Colon (tissue), 2 donors: ENCODE data around the gene RBBP7.

Experiments
- FAIRE-seq: peaks from 2 replicates; lab custom pipeline; 2012; peaks lifted over from hg19 to GRCh38; lab: Jason Lieb, UNC
- donor health status: control.
- donor health status: control.

The RBBP7 gene

GRCh38 chrX:16862829-16863228, 7.3 kb downstream of the RBBP7 start:
- FAIRE-seq: no peak

GRCh38 chrX:16856744-16857143, 13.4 kb downstream of the RBBP7 start:
- peak; percentile 92 for FAIRE-seq

GRCh38 chrX:16856076-16856404, 14.1 kb downstream of the RBBP7 start:
- peak; percentile 66 for FAIRE-seq

GRCh38 chrX:16855363-16856075, 14.6 kb downstream of the RBBP7 start:
- no peak for FAIRE-seq

GRCh38 chrX:16853537-16853936, 16.6 kb downstream of the RBBP7 start:
- no peak for FAIRE-seq

GRCh38 chrX:16852617-16853179, 17.5 kb downstream of the RBBP7 start:
- FAIRE-seq: no peak

- FAIRE-seq: no peak
Measured at GRCh38 chrX:16851827-16852226, 18.3 kb downstream of the RBBP7 start.

GRCh38 chrX:16851421-16851820, 18.7 kb downstream of the RBBP7 start:
- no peak for FAIRE-seq

- FAIRE-seq: no peak
Measured at GRCh38 chrX:16848541-16848940, 21.6 kb downstream of the RBBP7 start.

- FAIRE-seq: no peak
Measured at GRCh38 chrX:16845686-16846085, 24.5 kb downstream of the RBBP7 start.

- FAIRE-seq: no peak
Measured at GRCh38 chrX:16843208-16843909, 26.8 kb downstream of the RBBP7 start.

GRCh38 chrX:16842684-16843083, 27.5 kb downstream of the RBBP7 start:
- FAIRE-seq: no peak

GRCh38 chrX:16839852-16840460, 30.2 kb downstream of the RBBP7 start:
- no peak for FAIRE-seq

- no peak for FAIRE-seq
Measured at GRCh38 chrX:16839219-16839851, 30.8 kb downstream of the RBBP7 start.

- FAIRE-seq: no peak
Measured at GRCh38 chrX:16838202-16839066, 31.7 kb downstream of the RBBP7 start.

- no peak for FAIRE-seq
Measured at GRCh38 chrX:16836371-16836770, 33.8 kb downstream of the RBBP7 start.

GRCh38 chrX:16834806-16835205, 35.4 kb downstream of the RBBP7 start:
- FAIRE-seq: no peak

GRCh38 chrX:16832301-16832700, 37.9 kb downstream of the RBBP7 start:
- FAIRE-seq: no peak

GRCh38 chrX:16828124-16828908, 41.8 kb downstream of the RBBP7 start:
- no peak for FAIRE-seq

- FAIRE-seq: no peak
Measured at GRCh38 chrX:16827225-16827624, 42.9 kb downstream of the RBBP7 start.

GRCh38 chrX:16826207-16826606, 44.0 kb downstream of the RBBP7 start:
- FAIRE-seq: peak; percentile 74
